GM10266 (cell line): ENCODE measurements around the gene CDCA5.

Experiments used
- DNase-seq: peaks from one replicate; pipeline ENCODE4 v3.0.0; 2012; ENCODE audit errors: extremely low spot score
- CTCF ChIP-seq: IDR thresholded peaks from 2 replicates; pipeline ENCODE4 v1.5.1; 2012; ENCODE audit warnings: mild to moderate bottlenecking, low read depth; ENCODE audit not compliant: control insufficient read depth, insufficient read depth; ENCODE audit errors: missing control alignments

CDCA5 gene

GRCh38 chr11:65107751-65108468, 24.1 kb upstream of the CDCA5 start:
- TF ChIP-seq CTCF, result no peak

GRCh38 chr11:65107078-65107477, 23.2 kb upstream of the CDCA5 start:
- TF ChIP-seq CTCF, result no peak
- no peak for DNase-seq

More at GRCh38 chr11:65107751-65108468, 24.1 kb upstream of the CDCA5 start:
- DNase-seq, result no peak

GRCh38 chr11:65104628-65105027, 20.8 kb upstream of the CDCA5 start:
- no peak for DNase-seq
- no peak for TF ChIP-seq CTCF

- no peak for DNase-seq
- TF ChIP-seq CTCF, result no peak
Observed at GRCh38 chr11:65103476-65103875, 19.6 kb upstream of the CDCA5 start.

GRCh38 chr11:65102142-65103095, 18.6 kb upstream of the CDCA5 start:
- DNase-seq, result no peak
- no peak for TF ChIP-seq CTCF

GRCh38 chr11:65100674-65101350, 17.0 kb upstream of the CDCA5 start:
- DNase-seq, result no peak
- no peak for TF ChIP-seq CTCF
